Keratinocyte (primary cell): ENCODE measurements around the gene APBB2. TPM values are rescaled to one million over a fixed set of nuclear protein-coding genes. Genes with fewer than 3 reads are reported as not detected.

Experiments used
- DNase-seq: peaks from one replicate; pipeline ENCODE4 v3.0.0-alpha.2; 2011; ENCODE audit warnings: low read depth, missing footprints, low spot score
- FAIRE-seq: peaks from 2 replicates; lab custom pipeline; 2011; peaks lifted over from hg19 to GRCh38; lab: Jason Lieb, UNC
- H2AFZ ChIP-seq: 2 replicates; pipeline ENCODE4 v1.6.0; 2012; ENCODE audit warnings: low read length, control low read depth, inconsistent platforms; ENCODE audit not compliant: control insufficient read depth
- H3K27ac ChIP-seq: 2 replicates; pipeline ENCODE4 v1.5.1; 2011; ENCODE audit warnings: low read length; ENCODE audit not compliant: control insufficient read depth, insufficient read depth
- H3K27me3 ChIP-seq: 3 replicates; pipeline ENCODE4 v1.6.0; 2011; ENCODE audit warnings: low read length; ENCODE audit not compliant: control insufficient read depth, insufficient read depth; ENCODE audit errors: extremely low read depth
- H3K36me3 ChIP-seq, 2 experiments: 2 replicates in 1 of 2; 3 replicates in 1 of 2; pipeline ENCODE4 v1.5.1; 2011; ENCODE audit warnings: low read length in 2 of 2, mild to moderate bottlenecking in 1 of 2; ENCODE audit not compliant: control insufficient read depth in 2 of 2, insufficient read depth in 2 of 2; ENCODE audit errors: extremely low read depth in 1 of 2
- H3K4me1 ChIP-seq: 3 replicates; pipeline ENCODE4 v1.5.1; 2011; ENCODE audit warnings: low read length; ENCODE audit not compliant: control insufficient read depth, insufficient read depth; ENCODE audit errors: extremely low read depth
- H3K4me2 ChIP-seq: 3 replicates; pipeline ENCODE4 v1.6.0; 2011; ENCODE audit warnings: low read depth, low read length; ENCODE audit not compliant: control insufficient read depth, insufficient read depth; ENCODE audit errors: extremely low read depth
- H3K4me3 ChIP-seq, 3 experiments: fragments of 200-600 bp in 1 of 3; sonication (generic) in 1 of 3; 2 replicates in 2 of 3; 3 replicates in 1 of 3; pipeline ENCODE4 v1.5.1; 2011 to 2016; ENCODE audit warnings: low read length in 3 of 3, mild to moderate bottlenecking in 3 of 3, control low read depth in 2 of 3, inconsistent platforms in 1 of 3, low read depth in 1 of 3, mixed read lengths in 1 of 3, mixed run types in 1 of 3, moderate library complexity in 1 of 3; ENCODE audit not compliant: control insufficient read depth in 2 of 3, insufficient read depth in 2 of 3; ENCODE audit errors: extremely low read depth in 1 of 3
- H3K79me2 ChIP-seq: 2 replicates; pipeline ENCODE4 v1.6.0; 2012; ENCODE audit warnings: low read length; ENCODE audit not compliant: control insufficient read depth, insufficient read depth
- H3K9ac ChIP-seq: 3 replicates; pipeline ENCODE4 v1.6.0; 2011; ENCODE audit warnings: low read length; ENCODE audit not compliant: control insufficient read depth, insufficient read depth; ENCODE audit errors: extremely low read depth
- H3K9me1 ChIP-seq: 3 replicates; pipeline ENCODE4 v1.6.0; 2011; ENCODE audit warnings: low read length; ENCODE audit not compliant: control insufficient read depth, insufficient read depth; ENCODE audit errors: extremely low read depth
- H3K9me3 ChIP-seq: 2 replicates; pipeline ENCODE4 v1.5.1; 2012; ENCODE audit warnings: low read depth, low read length; ENCODE audit not compliant: control insufficient read depth
- H4K20me1 ChIP-seq: 3 replicates; pipeline ENCODE4 v1.6.0; 2011; ENCODE audit warnings: low read length; ENCODE audit not compliant: control insufficient read depth, insufficient read depth; ENCODE audit errors: extremely low read depth
- EZH2 ChIP-seq: IDR thresholded peaks from one replicate; pipeline ENCODE4 v1.6.1; 2012; ENCODE audit warnings: inconsistent platforms, mild to moderate bottlenecking, low read length, moderate library complexity
- dilution Hi-C: fragments of 300-500 bp; cut with MboI; formaldehyde crosslinking; loops from one replicate; pipeline ENCODE4 v1.7.0; 2020; ENCODE audit warnings: low sequenced_read_pairs; ENCODE audit not compliant: extremely low pct_ligation_motif_present
- polyA plus RNA-seq, 5 experiments: library from polyadenylated mRNA; depleted of rRNA in 3 of 5; stranded (reverse) in 3 of 5; stranded (forward) in 1 of 5; unstranded in 1 of 5; fragments of >200 nt; gene quantifications; 1 replicate in 1 of 5; 2 replicates in 3 of 5; 3 replicates in 1 of 5; pipeline versions ENCODE4 v1.2.1 to v1.2.3, GENCODE V29; 2011 to 2012; ENCODE audit warnings: missing spikeins in 2 of 5, low read depth in 1 of 5, low replicate concordance in 1 of 5
- TF ChIP-seq, protein P1 (sequence below), 3 experiments: IDR thresholded peaks in 1 of 3; conservative IDR thresholded peaks in 1 of 3; optimal IDR thresholded peaks in 1 of 3; 2 replicates in 2 of 3; 3 replicates in 1 of 3; pipeline versions ENCODE3 to v1.5.1; 2011; ENCODE audit warnings: low read length in 3 of 3, mild to moderate bottlenecking in 3 of 3, moderate library complexity in 2 of 3, control low read depth in 1 of 3, inconsistent platforms in 1 of 3; ENCODE audit not compliant: insufficient read depth in 2 of 3; ENCODE audit errors: extremely low read depth in 1 of 3

The APBB2 gene
- polyA plus RNA-seq, 1 donor (not counting 4 experiments of a cell fraction or from before 2014, with no cell fraction given): 57.3 TPM

DNA sequence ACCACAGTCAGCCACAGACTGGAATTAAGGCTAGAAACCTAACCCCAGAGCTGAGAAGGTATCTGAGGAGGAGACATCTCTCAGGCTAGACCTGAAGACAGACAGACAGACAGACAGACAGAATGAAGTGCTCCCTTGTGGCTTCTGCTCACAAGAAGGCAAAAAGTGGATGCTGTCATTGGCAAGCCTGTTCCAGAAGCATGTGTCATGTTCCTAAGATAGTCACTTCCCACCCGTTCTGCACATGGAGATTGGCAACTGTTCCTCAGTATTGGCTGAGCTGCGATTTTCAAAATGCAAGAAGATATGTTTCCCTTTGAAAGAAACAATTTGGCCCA, 298.2 kb downstream of the APBB2 start:
- DNase-seq (no peak), FAIRE-seq (peak; percentile 75)
- Histone ChIP-seq H3K4me2 (peak overlapping the region; percentile 33), H4K20me1 (no peaks in the 10 kb centered on the region), H3K4me3 (no peak overlapping the region), H3K9me3 (no peaks in the 10 kb centered on the region), H3K9me1 (peaks cover 4% of the 10 kb centered on the region), H3K36me3 (peaks cover 2 to 7% of the 10 kb centered on the region in 2 experiments), H3K27me3 (no peaks in the 10 kb centered on the region), H3K4me1 (peaks cover 23% of the 10 kb centered on the region), H2AFZ (no peak overlapping the region), H3K27ac (peak overlapping the region; percentile 8), H3K79me2 (no peaks in the 10 kb centered on the region), H3K9ac (no peak overlapping the region)
- dilution Hi-C loops: no loop called here
- TF ChIP-seq, protein P1, sequence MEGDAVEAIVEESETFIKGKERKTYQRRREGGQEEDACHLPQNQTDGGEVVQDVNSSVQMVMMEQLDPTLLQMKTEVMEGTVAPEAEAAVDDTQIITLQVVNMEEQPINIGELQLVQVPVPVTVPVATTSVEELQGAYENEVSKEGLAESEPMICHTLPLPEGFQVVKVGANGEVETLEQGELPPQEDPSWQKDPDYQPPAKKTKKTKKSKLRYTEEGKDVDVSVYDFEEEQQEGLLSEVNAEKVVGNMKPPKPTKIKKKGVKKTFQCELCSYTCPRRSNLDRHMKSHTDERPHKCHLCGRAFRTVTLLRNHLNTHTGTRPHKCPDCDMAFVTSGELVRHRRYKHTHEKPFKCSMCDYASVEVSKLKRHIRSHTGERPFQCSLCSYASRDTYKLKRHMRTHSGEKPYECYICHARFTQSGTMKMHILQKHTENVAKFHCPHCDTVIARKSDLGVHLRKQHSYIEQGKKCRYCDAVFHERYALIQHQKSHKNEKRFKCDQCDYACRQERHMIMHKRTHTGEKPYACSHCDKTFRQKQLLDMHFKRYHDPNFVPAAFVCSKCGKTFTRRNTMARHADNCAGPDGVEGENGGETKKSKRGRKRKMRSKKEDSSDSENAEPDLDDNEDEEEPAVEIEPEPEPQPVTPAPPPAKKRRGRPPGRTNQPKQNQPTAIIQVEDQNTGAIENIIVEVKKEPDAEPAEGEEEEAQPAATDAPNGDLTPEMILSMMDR (optimal IDR thresholded peaks at IDR 0.05 in 1 of 3, IDR thresholded peaks at IDR 0.05 in 1 of 3, conservative IDR thresholded peaks at IDR 0.05 in 1 of 3; ENCODE audit: extremely low read depth in 1 of 3, insufficient read depth in 2 of 3, low read length in 3 of 3): no peak
- TF ChIP-seq EZH2: no peak

DNA sequence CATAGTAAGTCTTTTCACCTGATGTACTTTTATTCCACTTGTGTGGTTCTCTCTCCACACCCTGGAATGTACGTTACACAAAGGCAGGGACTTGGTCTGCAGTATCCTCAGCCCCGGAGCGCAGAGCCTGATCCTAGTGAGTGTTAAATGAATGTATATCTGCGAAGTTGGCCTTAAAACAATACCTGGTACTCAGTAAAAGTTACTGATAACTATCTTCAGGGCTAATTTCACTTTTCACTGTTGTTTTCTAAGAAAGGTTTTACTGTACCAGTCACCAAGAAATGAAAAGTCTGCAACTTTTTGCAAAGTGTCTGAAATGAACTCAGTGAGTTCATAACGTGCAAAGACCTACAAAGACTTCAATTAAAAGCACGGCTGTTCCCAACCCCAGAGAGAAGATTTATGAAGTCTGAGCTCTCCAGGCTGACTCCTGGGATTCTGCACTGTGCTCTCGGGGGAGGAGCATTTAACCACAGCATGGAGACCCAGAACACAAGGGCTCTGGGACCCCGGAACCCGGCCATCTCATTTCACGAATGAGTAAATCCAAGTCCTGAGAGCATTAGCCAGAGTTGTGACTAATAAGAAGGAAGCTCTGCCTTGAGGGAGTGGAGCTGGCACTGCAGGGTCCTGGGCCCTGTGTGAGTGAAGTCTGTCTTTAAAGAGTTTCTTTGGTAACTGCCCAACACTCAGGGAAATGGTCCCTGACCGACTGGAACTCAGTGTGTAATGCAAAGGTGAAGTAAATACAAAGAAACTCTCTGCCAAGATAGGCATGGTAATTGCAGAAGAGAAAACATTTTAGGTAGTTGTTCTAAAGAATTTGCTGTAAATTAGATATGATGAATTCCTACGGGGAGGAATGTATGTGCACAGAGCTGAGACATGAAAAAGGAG, 298.8 kb downstream of the APBB2 start:
- no peaks in the 10 kb centered on the region for H3K27me3 ChIP-seq
- no peak for DNase-seq
- no peak overlapping the region for H3K4me3 ChIP-seq
- no peaks in the 10 kb centered on the region for H3K79me2 ChIP-seq
- dilution Hi-C loops: no loop called here
- FAIRE-seq: no peak
- no peaks in the 10 kb centered on the region for H4K20me1 ChIP-seq
- peak overlapping the region; percentile 33 for H3K4me2 ChIP-seq
- peaks cover 25% of the 10 kb centered on the region for H3K4me1 ChIP-seq
- no peak overlapping the region for H2AFZ ChIP-seq
- no peak overlapping the region for H3K9ac ChIP-seq
- TF ChIP-seq EZH2: no peak
- TF ChIP-seq, protein P1 (optimal IDR thresholded peaks at IDR 0.05 in 1 of 3, IDR thresholded peaks at IDR 0.05 in 1 of 3, conservative IDR thresholded peaks at IDR 0.05 in 1 of 3; ENCODE audit: extremely low read depth in 1 of 3, insufficient read depth in 2 of 3, low read length in 3 of 3): no peak
- no peaks in the 10 kb centered on the region for H3K9me3 ChIP-seq
- peaks cover 4% of the 10 kb centered on the region for H3K9me1 ChIP-seq
- peak overlapping the region; percentile 8 for H3K27ac ChIP-seq
- peaks cover 0 to 7% of the 10 kb centered on the region in 2 experiments for H3K36me3 ChIP-seq
